IPS-20b (cell line): ENCODE results near the gene ORMDL3.
A peak's percentile ranks its signal among the peaks of the same experiment; 100 is the strongest.

ENCODE experiments used
- H3K27ac ChIP-seq: one replicate; pipeline ENCODE4 v1.5.1; 2013; ENCODE audit warnings: low read length
- H3K27me3 ChIP-seq: 2 replicates; pipeline ENCODE4 v1.6.1; 2013; ENCODE audit warnings: mild to moderate bottlenecking, low read length, inconsistent platforms; ENCODE audit not compliant: insufficient read depth
- H3K36me3 ChIP-seq: 2 replicates; pipeline ENCODE4 v1.6.1; 2013; ENCODE audit warnings: low read depth, mild to moderate bottlenecking, inconsistent platforms, low read length, moderate library complexity; ENCODE audit not compliant: insufficient read depth
- H3K4me1 ChIP-seq: 2 replicates; pipeline ENCODE4 v1.6.1; 2013; ENCODE audit warnings: mild to moderate bottlenecking, control low read depth, inconsistent platforms, low read length, moderate library complexity; ENCODE audit not compliant: insufficient read depth
- H3K4me3 ChIP-seq: 2 replicates; pipeline ENCODE4 v1.5.1; 2013; ENCODE audit warnings: mild to moderate bottlenecking, low read length, inconsistent platforms
- H3K9ac ChIP-seq: 2 replicates; pipeline ENCODE4 v1.6.1; 2013; ENCODE audit warnings: low read depth, mild to moderate bottlenecking, inconsistent platforms, low read length, moderate library complexity
- H3K9me3 ChIP-seq: 2 replicates; pipeline ENCODE4 v1.6.1; 2013; ENCODE audit warnings: mild to moderate bottlenecking, low read depth, low read length, inconsistent platforms; ENCODE audit not compliant: insufficient read depth

The ORMDL3 gene

DNA sequence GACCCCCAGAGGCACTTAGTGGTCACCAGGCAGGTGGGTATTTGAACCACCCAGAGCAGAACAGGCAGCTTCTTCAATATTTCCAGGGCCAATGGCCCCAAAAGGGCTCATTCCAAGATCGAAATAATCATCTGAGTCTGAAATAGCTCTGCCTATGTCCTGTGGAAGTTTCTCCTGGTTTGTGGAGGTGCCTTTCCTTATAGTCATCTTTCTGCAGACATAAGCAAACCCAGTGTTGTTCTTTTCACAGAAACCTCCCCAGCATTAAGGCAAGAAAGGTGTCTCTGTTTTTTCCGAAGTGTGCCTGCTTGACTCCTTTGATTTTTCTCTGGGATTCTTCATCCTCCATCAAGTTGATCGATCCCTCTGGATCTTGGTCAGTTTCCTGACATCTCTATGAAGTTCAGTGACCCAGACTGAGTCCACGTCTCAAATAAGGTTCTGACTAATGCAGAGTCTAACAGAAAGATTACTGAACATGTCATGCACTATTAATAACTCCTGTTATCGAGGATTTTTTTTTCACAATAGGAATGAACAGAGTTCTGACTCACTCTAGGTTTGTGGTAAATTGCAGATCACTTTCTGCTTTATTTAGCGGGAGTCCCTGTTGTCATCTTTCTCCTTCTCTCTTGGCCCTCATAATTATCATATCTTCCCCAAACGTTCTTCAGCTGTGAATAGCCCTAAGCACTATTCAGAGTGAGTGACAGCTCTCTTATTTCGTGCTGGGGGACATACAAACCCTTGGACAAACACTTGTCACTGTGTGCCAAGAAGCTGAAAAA is 1.7 kb upstream of the ORMDL3 start:
- H3K27me3 ChIP-seq: no peaks in the 10 kb centered on the region
- no peak overlapping the region for H3K27ac ChIP-seq
- no peak overlapping the region for H3K9ac ChIP-seq
- peaks cover 6% of the 10 kb centered on the region; the same call in 1 of the 2 replicates for H3K4me1 ChIP-seq
- H3K36me3 ChIP-seq: no peaks in the 10 kb centered on the region
- no peak overlapping the region for H3K4me3 ChIP-seq
- H3K9me3 ChIP-seq: no peaks in the 10 kb centered on the region

DNA sequence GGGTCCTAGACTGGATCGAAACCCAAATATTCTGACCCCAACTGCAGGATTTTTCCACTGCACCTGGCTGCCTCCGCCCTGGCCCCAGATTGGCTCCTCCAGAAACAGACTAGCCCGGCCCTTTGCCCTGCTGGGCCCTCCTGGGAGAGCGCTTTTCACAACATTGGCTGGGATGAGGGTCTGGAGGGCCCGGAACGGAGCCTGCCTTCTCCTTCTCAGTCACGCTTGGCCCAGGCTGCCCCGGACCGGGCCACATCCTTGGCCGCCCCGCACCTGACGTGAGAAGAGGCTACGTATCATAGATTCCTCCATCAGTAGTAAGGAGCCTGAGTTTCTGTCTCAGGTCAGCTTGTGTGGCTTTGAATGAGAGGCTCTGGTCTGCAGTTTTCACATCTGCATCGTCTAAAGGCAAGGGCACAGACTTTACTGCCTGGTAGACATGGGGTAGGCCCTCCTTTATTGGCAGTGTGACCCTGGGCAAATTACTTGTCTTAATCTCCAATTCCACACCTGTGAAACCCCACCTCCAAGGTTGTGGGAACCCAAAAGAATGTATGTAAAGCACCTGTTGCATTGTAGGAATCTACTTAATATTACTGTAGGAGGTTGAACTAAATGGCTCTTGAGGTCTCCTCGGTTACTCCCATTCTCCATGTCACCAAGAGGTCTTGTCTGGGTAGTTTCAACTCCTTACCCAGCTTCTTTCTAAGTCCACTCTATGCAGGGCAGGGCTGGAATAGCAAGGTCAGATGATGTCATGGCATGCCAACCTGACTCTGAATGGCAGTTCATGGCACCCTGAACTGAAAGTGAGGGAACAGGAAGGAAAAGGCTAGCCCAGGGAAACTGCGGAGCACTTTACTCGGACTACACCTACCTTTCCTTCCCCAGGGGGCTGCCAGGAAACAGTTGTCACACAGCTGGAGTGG is 792 bp upstream of the ORMDL3 start:
- H3K4me1 ChIP-seq: peaks cover 4% of the 10 kb centered on the region; the same call in 1 of the 2 replicates
- peak overlapping the region; percentile 64; the same call in 1 of the 2 replicates for H3K9ac ChIP-seq
- no peak overlapping the region for H3K27ac ChIP-seq
- H3K36me3 ChIP-seq: peaks cover 8% of the 10 kb centered on the region
- H3K4me3 ChIP-seq: peak overlapping the region; percentile 72
- H3K27me3 ChIP-seq: no peaks in the 10 kb centered on the region
- H3K9me3 ChIP-seq: no peaks in the 10 kb centered on the region

DNA sequence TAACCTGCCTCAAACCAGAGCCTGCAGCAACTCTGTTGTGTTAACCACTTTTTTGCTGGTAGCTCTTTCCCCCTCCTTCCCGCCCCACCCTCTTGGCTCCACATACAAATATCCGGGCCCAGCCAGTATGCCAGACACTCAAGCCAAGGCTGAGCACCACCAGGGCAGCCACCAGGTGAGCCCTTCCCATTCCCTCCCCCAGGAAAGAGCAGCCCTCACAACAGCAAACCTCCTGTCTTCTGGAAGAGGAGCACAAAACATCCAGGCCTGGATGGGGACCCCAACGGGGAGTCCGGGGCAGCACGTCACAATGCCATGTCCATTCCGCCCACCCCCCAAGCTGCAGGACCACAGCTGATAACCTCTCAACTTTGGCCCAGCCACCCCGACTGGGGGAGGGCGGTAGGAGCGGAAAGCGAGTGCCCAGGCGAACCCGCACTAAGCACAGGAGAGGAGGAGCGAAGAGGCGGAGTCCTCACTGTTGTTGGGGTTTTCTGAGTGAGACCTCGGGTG is 757 bp downstream of the ORMDL3 start:
- Histone ChIP-seq H3K4me3 (peak overlapping the region; percentile 72), H3K27ac (peak overlapping the region; percentile 72), H3K9me3 (no peaks in the 10 kb centered on the region), H3K36me3 (peaks cover 23% of the 10 kb centered on the region), H3K27me3 (no peaks in the 10 kb centered on the region), H3K9ac (peak overlapping the region; percentile 84; the same call in 1 of the 2 replicates), H3K4me1 (peaks cover 4% of the 10 kb centered on the region; the same call in 1 of the 2 replicates)

DNA sequence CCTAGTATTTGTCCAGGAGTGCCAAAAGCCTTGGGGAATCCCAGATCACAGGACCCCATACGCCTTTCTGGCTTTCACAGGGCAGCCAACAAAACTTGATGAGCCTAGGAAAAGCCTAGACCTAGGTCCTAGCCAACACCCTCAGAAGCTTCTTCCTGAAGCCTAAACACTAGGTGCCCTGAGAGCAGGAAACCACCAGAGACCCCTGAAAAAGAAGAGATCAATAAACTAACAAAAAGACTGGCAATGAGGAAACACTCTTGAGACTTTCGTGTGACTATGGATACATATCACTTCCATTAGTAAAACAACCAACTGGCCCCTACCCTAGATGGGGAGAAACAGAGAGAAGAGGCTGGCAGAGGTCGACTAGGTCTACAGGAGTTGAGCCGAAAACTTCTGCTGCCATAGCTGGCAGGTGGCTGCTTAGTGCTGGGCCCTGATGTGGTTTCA is 1.2 kb downstream of the ORMDL3 start:
- H3K27me3 ChIP-seq: no peaks in the 10 kb centered on the region
- peak overlapping the region; percentile 72 for H3K4me3 ChIP-seq
- peaks cover 4% of the 10 kb centered on the region; the same call in 1 of the 2 replicates for H3K4me1 ChIP-seq
- H3K36me3 ChIP-seq: peaks cover 28% of the 10 kb centered on the region
- peak overlapping the region; percentile 84; the same call in 1 of the 2 replicates for H3K9ac ChIP-seq
- no peaks in the 10 kb centered on the region for H3K9me3 ChIP-seq
- peak overlapping the region; percentile 72 for H3K27ac ChIP-seq

DNA sequence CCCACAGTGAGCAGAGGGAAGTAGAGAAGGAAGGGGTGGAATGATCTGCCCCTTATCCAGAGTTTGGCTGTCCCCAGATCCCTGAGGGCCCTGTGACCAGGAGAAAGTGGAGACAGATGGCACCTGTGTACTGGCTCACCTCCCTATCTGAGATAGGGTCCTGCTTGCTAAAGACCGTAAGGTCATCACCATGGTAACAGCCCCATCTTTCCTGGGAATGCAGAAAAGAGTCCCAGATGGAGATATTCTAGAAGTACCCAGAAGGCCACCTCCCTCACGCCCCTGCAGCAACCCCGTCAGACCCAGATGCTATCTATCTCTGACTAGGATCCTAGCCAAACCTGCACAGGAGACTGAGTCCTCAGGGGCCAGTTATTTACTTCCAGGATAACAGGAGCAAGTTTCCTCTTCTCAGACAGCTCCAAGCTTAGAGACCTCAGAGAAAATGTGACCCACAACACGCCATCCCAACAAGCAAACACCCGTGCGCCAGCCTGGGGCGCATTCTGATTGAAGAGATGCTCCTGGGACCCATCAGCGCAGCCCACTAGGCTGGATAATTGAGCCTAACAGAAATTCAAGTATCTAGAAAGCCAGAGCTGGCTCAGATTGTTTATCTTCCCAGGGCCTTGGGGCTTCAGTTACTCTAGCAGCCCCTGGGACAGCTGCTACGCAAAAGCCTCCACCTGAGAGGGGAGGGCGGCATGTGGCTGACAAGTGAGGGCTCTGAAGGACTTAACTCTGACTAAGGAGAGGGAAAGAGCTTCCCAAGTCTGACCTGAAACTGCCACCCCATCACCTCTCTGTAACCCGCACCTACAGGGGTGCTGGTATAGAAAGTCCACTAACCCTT is 1.9 kb downstream of the ORMDL3 start:
- Histone ChIP-seq H3K27ac (no peak overlapping the region), H3K4me3 (no peak overlapping the region)

DNA sequence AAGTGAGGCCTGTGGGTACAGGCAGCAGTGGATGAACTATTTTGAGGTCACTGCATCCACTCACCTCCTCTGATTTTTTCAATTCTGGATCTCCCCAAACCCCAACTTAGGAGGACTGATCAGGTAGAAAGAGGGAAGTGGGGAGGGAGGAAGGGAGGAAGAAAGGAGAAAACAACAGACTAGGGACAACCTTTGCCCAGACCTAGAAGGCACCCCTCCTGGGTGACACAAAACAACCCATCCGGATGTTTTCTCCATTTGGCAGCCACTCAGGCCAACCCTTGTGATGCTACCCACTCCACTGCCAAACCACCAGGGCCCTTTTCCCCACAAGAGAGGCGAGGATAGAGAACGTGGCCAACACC is 2.7 kb downstream of the ORMDL3 start:
- Histone ChIP-seq H3K4me3 (no peak overlapping the region), H3K36me3 (peaks cover 39% of the 10 kb centered on the region), H3K9ac (0 out of 2 replicates have a peak overlapping the region, but pooled peaks have one; percentile 4), H3K27ac (no peak overlapping the region), H3K9me3 (no peaks in the 10 kb centered on the region), H3K27me3 (no peaks in the 10 kb centered on the region), H3K4me1 (peaks cover 4% of the 10 kb centered on the region; the same call in 1 of the 2 replicates)

More for the DNA sequence above, 1.9 kb downstream of the ORMDL3 start:
- Histone ChIP-seq H3K9me3 (no peaks in the 10 kb centered on the region), H3K9ac (peak overlapping the region; percentile 84; the same call in 1 of the 2 replicates), H3K4me1 (peaks cover 4% of the 10 kb centered on the region; the same call in 1 of the 2 replicates), H3K36me3 (peaks cover 34% of the 10 kb centered on the region), H3K27me3 (no peaks in the 10 kb centered on the region)

DNA sequence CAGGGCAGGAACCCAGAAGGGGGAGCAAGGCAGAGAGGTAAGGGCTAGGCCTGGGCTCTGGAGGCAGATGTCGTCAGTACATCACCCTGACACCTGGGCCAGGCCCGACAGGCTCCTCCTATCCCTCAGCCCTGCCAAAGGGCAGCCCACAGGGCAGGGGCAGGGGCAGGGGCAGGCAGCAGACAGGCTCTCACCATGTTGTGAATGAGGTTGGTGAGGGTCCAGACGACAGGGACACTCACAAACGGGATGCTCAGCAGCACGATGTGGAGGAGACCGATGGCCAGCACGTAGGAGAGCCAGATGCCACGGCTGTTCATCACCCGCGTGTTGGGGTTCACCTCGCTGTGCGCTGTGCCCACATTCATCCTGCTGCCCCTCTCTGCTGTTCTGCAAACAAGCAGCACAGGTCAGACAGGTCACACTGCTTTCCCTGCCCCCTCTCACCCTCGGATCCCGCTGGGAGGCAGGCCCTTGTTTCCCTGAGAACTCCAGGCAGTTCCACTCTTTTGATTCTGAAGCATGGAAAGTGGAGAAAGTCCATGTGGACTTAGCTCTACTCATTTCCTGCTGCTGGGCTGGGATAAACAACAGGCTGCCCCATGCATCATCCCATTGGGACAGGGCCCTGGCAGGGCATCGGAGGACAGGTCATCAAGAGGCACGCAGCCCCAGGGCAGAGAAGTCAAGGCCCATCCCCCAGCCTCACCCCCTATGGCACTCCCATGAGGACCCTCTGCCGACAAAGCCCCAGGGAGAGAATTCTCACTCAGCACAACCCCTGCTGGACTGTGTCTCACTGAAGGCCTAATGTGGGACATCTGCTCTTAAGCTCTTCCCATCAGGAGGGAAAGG is 3.3 kb downstream of the ORMDL3 start:
- peaks cover 43% of the 10 kb centered on the region for H3K36me3 ChIP-seq
- 0 out of 2 replicates have a peak overlapping the region, but pooled peaks have one; percentile 4 for H3K9ac ChIP-seq
- H3K4me3 ChIP-seq: no peak overlapping the region
- H3K9me3 ChIP-seq: no peaks in the 10 kb centered on the region
- H3K27me3 ChIP-seq: no peaks in the 10 kb centered on the region
- peaks cover 4% of the 10 kb centered on the region; the same call in 1 of the 2 replicates for H3K4me1 ChIP-seq
- H3K27ac ChIP-seq: no peak overlapping the region

DNA sequence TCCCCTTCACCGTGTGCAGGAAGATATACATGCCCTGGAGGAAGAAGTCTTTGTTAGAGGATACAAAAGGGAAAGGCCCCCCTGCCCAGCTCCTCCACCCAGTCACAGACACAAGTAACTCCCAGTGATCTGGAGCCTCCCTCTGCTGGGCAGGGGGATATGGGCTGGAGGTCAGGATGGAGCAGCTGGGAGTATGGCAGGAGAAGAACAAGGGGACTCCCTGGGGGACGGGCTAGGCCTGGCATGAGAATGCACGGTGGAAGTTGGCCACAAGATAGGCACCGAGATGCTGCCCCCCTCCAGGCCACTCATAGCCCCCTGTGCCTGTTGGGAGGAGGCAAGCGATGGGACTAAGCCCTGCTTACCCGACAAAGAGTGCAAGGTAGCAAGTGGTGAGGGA is 4.2 kb downstream of the ORMDL3 start:
- H3K9ac ChIP-seq: no peak overlapping the region
- no peak overlapping the region for H3K27ac ChIP-seq
- peaks cover 43% of the 10 kb centered on the region for H3K36me3 ChIP-seq
- no peaks in the 10 kb centered on the region for H3K9me3 ChIP-seq
- H3K4me1 ChIP-seq: no peaks in the 10 kb centered on the region; the same call in 1 of the 2 replicates
- H3K4me3 ChIP-seq: no peak overlapping the region
- H3K27me3 ChIP-seq: no peaks in the 10 kb centered on the region

DNA sequence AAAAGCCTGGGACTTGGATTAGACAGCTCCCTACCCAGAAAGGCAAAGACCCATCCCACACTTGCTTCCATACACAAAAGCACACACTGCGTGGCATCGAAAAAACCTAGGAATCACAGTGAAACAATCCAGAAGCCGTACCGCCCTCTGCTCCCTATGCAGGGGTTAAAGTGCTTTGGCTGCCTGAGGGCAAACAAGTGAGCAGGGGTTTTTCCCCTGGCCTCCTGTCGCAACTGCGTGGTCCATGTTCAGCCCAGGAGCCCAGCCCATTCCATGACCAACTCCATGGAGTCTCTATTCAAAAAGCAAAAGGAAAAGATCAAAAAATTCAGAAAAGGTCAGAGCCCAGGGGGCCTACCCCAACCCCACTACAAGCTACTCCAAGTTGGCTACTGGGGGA is 5.4 kb downstream of the ORMDL3 start:
- H3K4me3 ChIP-seq: no peak overlapping the region
- H3K9me3 ChIP-seq: no peaks in the 10 kb centered on the region
- H3K36me3 ChIP-seq: peaks cover 43% of the 10 kb centered on the region
- no peaks in the 10 kb centered on the region for H3K27me3 ChIP-seq
- H3K4me1 ChIP-seq: no peaks in the 10 kb centered on the region
- H3K9ac ChIP-seq: no peak overlapping the region
- no peak overlapping the region for H3K27ac ChIP-seq

DNA sequence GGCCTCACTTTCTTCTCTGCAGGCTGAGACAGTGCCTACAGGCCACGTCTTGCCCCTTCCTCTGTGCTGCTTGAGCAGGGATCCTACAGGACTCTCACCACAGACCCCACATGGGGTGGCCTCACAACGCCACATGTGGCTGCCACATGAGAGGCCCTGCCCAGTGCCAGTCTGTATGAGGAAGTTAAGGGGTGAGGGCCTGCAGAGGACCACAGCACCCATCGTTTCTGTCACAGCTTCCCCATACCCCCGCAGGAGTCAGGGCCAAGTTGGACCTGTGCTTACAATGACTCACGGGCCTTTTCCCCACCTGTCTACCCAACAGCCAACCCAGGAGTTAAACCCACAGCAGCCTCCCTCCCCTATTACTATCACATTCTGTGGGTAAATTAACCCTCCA is 6.1 kb downstream of the ORMDL3 start:
- Histone ChIP-seq H3K4me3 (no peak overlapping the region), H3K27ac (no peak overlapping the region), H3K27me3 (no peaks in the 10 kb centered on the region), H3K4me1 (no peaks in the 10 kb centered on the region), H3K9ac (no peak overlapping the region), H3K9me3 (no peaks in the 10 kb centered on the region), H3K36me3 (peaks cover 43% of the 10 kb centered on the region)
